Activated naive CD4-positive, alpha-beta T cell treated with anti-CD3 and anti-CD28 coated beads for 36 hours (primary cell): Measurements from ENCODE around the gene PCDHA11. TPM values are rescaled to one million over a fixed set of nuclear protein-coding genes. Genes with fewer than 3 reads are reported as not detected.

ENCODE experiments used
- CTCF ChIA-PET: fragments of 350-600 bp; sonication (Branson Sonifier 250); formaldehyde crosslinking; loops from one replicate; lab custom pipeline; 2021; ENCODE audit warnings: antibody characterized with exemption; lab: Charles Lee
- DNase-seq: peaks from one replicate; pipeline ENCODE4 v3.0.0-alpha.2; 2020
- H3K27ac Mint-ChIP-seq: one replicate; pipeline ENCODE4 v1.8.0; 2021; ENCODE audit warnings: mild to moderate bottlenecking, mixed read lengths
- H3K27me3 Mint-ChIP-seq: one replicate; pipeline ENCODE4 v1.8.0; 2021; ENCODE audit warnings: low read depth, mixed read lengths
- H3K36me3 Mint-ChIP-seq: one replicate; pipeline ENCODE4 v1.8.0; 2021; ENCODE audit warnings: low read depth, mixed read lengths
- H3K4me1 Mint-ChIP-seq: one replicate; pipeline ENCODE4 v1.8.0; 2021; ENCODE audit warnings: low read depth, mixed read lengths
- H3K4me3 Mint-ChIP-seq: one replicate; pipeline ENCODE4 v1.8.0; 2021; ENCODE audit warnings: mild to moderate bottlenecking, moderate library complexity, mixed read lengths
- H3K9me3 Mint-ChIP-seq: one replicate; pipeline ENCODE4 v1.8.0; 2021; ENCODE audit warnings: mixed read lengths
- intact Hi-C: fragments of 100-400 bp; cut with micrococcal nuclease; formaldehyde crosslinking; loops from one replicate; pipeline ENCODE4 v1.15.1; 2023
- total RNA-seq, 2 experiments: library from RNA; stranded (reverse); gene quantifications; one replicate each; pipeline ENCODE4 v1.2.3, GENCODE V29; 2021

Gene PCDHA11
- total RNA-seq, 2 experiments from 2014 or later: not detected

- no peak for DNase-seq
- Mint-ChIP-seq H3K9me3 (peaks cover 18% of the 10 kb centered on the region), H3K4me3 (no peak overlapping the region), H3K4me1 (no peaks in the 10 kb centered on the region), H3K27me3 (peaks cover 33% of the 10 kb centered on the region), H3K27ac (no peak overlapping the region), H3K36me3 (peaks cover 10% of the 10 kb centered on the region)
- intact Hi-C loops: loop anchor here (2.0 kb wide), 1 partner anchor 157 kb away; no protein-coding TSS in a partner anchor
- CTCF ChIA-PET: no interaction called here
These were observed 15.4 kb downstream of the PCDHA11 start for GRCh38 chr5:140883927-140884697.

DNA sequence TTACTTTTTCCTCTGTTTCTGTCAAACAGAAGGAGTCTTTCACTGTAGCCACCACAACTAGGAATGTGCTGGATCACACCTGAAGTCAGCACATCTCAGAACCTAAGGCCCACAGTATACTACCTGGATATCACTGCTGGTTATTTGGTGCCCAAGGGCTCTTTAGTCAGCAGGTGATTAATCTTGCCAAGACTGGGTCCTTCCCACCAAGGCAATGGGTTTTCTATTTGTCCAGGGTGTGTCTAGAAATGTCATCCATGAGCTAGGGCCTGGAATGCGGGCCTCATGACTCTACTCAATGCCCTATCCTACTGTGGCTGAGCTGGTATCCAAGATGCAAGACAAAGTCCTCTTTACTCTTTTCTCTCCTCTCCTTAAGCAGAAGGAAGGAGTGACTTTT lies 47.6 kb downstream of the PCDHA11 start:
- intact Hi-C loops: no loop called here
- Mint-ChIP-seq H3K27ac (no peak overlapping the region), H3K4me3 (no peak overlapping the region), H3K9me3 (peaks cover 5% of the 10 kb centered on the region), H3K4me1 (no peaks in the 10 kb centered on the region), H3K27me3 (peaks cover 10% of the 10 kb centered on the region), H3K36me3 (no peaks in the 10 kb centered on the region)
- DNase-seq: no peak
- CTCF ChIA-PET: no interaction called here

Other genes with a start within 250 kb of the PCDHA11 start
- gene CD14, start 235.8 kb upstream of the PCDHA11 start, total RNA-seq: under 1 TPM; 0.14 to 0.20 TPM
- gene TMCO6, start 229.5 kb upstream of the PCDHA11 start, total RNA-seq: 10 to 100 TPM; 29.0 to 29.5 TPM
- gene NDUFA2, start 221.3 kb upstream of the PCDHA11 start, total RNA-seq: 10 to 100 TPM; 71.4 to 76.4 TPM
- gene IK, start 221.1 kb upstream of the PCDHA11 start, total RNA-seq: 10 to 100 TPM; 82.9 to 93.1 TPM
- 10 to 100 TPM; 18.9 to 19.8 TPM for gene WDR55, start 204.1 kb upstream of the PCDHA11 start, total RNA-seq
- gene DND1, start 195.4 kb upstream of the PCDHA11 start, total RNA-seq: 1 to 10 TPM; 1.7 to 1.9 TPM
- gene HARS1, start 177.6 kb upstream of the PCDHA11 start, total RNA-seq: 10 to 100 TPM; 69.0 to 74.8 TPM
- 10 to 100 TPM; 27.4 to 29.3 TPM for gene HARS2, start 177.5 kb upstream of the PCDHA11 start, total RNA-seq
- gene ZMAT2, start 168.5 kb upstream of the PCDHA11 start, total RNA-seq: 10 to 100 TPM; 52.9 to 58.8 TPM
- gene PCDHA1, start 82.8 kb upstream of the PCDHA11 start, total RNA-seq: not detected
- not detected for gene PCDHA2, start 74.1 kb upstream of the PCDHA11 start, total RNA-seq
- not detected for gene PCDHA3, start 67.9 kb upstream of the PCDHA11 start, total RNA-seq
- not detected for gene PCDHA4, start 61.9 kb upstream of the PCDHA11 start, total RNA-seq
- gene PCDHA5, start 47.3 kb upstream of the PCDHA11 start, total RNA-seq: not detected
- gene PCDHA6, start 41.0 kb upstream of the PCDHA11 start, total RNA-seq: not detected
- not detected for gene PCDHA7, start 34.7 kb upstream of the PCDHA11 start, total RNA-seq
- not detected for gene PCDHA8, start 27.8 kb upstream of the PCDHA11 start, total RNA-seq
- not detected for gene PCDHA9, start 20.6 kb upstream of the PCDHA11 start, total RNA-seq
- gene PCDHA10, start 13.1 kb upstream of the PCDHA11 start, total RNA-seq: not detected
- not detected for gene PCDHA12, start 6.4 kb downstream of the PCDHA11 start, total RNA-seq
- not detected for gene PCDHA13, start 13.2 kb downstream of the PCDHA11 start, total RNA-seq
- not detected for gene PCDHAC1, start 57.3 kb downstream of the PCDHA11 start, total RNA-seq
- gene PCDHAC2, start 97.5 kb downstream of the PCDHA11 start, total RNA-seq: not detected
- not detected for gene PCDHB1, start 182.4 kb downstream of the PCDHA11 start, total RNA-seq
- gene PCDHB2, start 225.7 kb downstream of the PCDHA11 start, total RNA-seq: not detected
- not detected for gene PCDHB3, start 231.5 kb downstream of the PCDHA11 start, total RNA-seq